ENCODE measurements around the gene MPDU1.

- TF ChIP-seq CTCF (IDR thresholded peaks at IDR 0.05; ENCODE audit: low read depth, low read length, missing input control) (no peak), TAF1 (conservative IDR thresholded peaks at IDR 0.05) (no peak), MAX (IDR thresholded peaks at IDR 0.05) (no peak), NR2F2 (IDR thresholded peaks at IDR 0.05) (no peak), SP1 (IDR thresholded peaks at IDR 0.05) (no peak)
Measured at GRCh38 chr17:7550344-7550743, 33.3 kb upstream of the MPDU1 start.
